Right lobe of liver (tissue), 4 donors: ENCODE results near the gene GRIA3.

ENCODE experiments used
- CTCF ChIP-seq, 4 donors: fragments of 200-600 bp in 3 of 4; fragments of 450-650 bp in 1 of 4; IDR thresholded peaks; one replicate each; pipeline versions ENCODE4 v1.5.1 to v1.8.0; 2016 to 2022; ENCODE audit warnings: antibody characterized with exemption in 4 of 4, mild to moderate bottlenecking in 2 of 4
- POLR2A ChIP-seq: fragments of 450-650 bp; IDR thresholded peaks from one replicate; pipeline ENCODE4 v1.6.1; 2017; ENCODE audit warnings: antibody characterized with exemption, mild to moderate bottlenecking
- donor health status: DM: no; HTN: no; CAD: no.
- donor health status: DM: no; HTN: no; CAD: no.
- donor health status: DM: no; HTN: yes; CAD: no.

- TF ChIP-seq CTCF (IDR thresholded peaks at IDR 0.05) (no peak), POLR2A (no peak)
These were observed 18.4 kb downstream of the GRIA3 start for GRCh38 chrX:123202523-123202922.
